HepG2 (cell line): ENCODE results near the gene ABCC8. TPM values are rescaled to one million over a fixed set of nuclear protein-coding genes. Genes with fewer than 3 reads are reported as not detected.
A peak's percentile ranks its signal among the peaks of the same experiment; 100 is the strongest.

Experiments
- BHLHE40 ChIP-seq: IDR thresholded peaks from 2 replicates; pipeline ENCODE4 v1.6.1; 2011; ENCODE audit warnings: low read length, improper control_type of control experiment
- CENPT ChIP-seq: sonication (generic); formaldehyde crosslinking; IDR thresholded peaks from 2 replicates; pipeline ENCODE4 v1.8.0; 2022; ENCODE audit warnings: low read depth, mild to moderate bottlenecking, moderate library complexity, missing genetic modification reagents
- DPF2 ChIP-seq: sonication (generic); formaldehyde crosslinking; IDR thresholded peaks from 2 replicates; pipeline ENCODE4 v1.4.0; 2020; ENCODE audit warnings: mild to moderate bottlenecking, low read depth, missing genetic modification reagents, borderline replicate concordance
- NFKB2 ChIP-seq: sonication (generic); formaldehyde crosslinking; IDR thresholded peaks from 2 replicates; pipeline ENCODE4 v1.4.0; 2020; ENCODE audit warnings: missing genetic modification reagents, borderline replicate concordance
- PAWR ChIP-seq: sonication (generic); formaldehyde crosslinking; IDR thresholded peaks from 2 replicates; pipeline ENCODE4 v1.4.0; 2020; ENCODE audit warnings: missing genetic modification reagents, mild to moderate bottlenecking, borderline replicate concordance
- PLRG1 ChIP-seq: fragments of 450-650 bp; conservative IDR thresholded peaks from 2 replicates; pipeline ENCODE4 v1.6.1; 2016
- PRDM15 ChIP-seq: sonication (generic); formaldehyde crosslinking; IDR thresholded peaks from 2 replicates; pipeline ENCODE4 v1.4.0; 2020; ENCODE audit warnings: missing genetic modification reagents
- RAD51 ChIP-seq: fragments of 450-650 bp; IDR thresholded peaks from 2 replicates; pipeline ENCODE4 v1.6.1; 2016; ENCODE audit warnings: borderline replicate concordance
- SKI ChIP-seq: fragments of 450-650 bp; IDR thresholded peaks from one replicate; pipeline ENCODE4 v1.6.1; 2018; ENCODE audit warnings: mild to moderate bottlenecking; ENCODE audit not compliant: partially characterized antibody
- SOX5 ChIP-seq: IDR thresholded peaks from 2 replicates; pipeline ENCODE4 v1.6.1; 2016; ENCODE audit warnings: borderline replicate concordance
- ZEB1 ChIP-seq: IDR thresholded peaks from 2 replicates; pipeline ENCODE4 v1.6.1; 2012; ENCODE audit warnings: mild to moderate bottlenecking, low read depth, inconsistent platforms; ENCODE audit not compliant: insufficient replicate concordance
- ZNF260 ChIP-seq: sonication (generic); formaldehyde crosslinking; IDR thresholded peaks from 2 replicates; pipeline ENCODE4 v1.4.0; 2020; ENCODE audit warnings: missing genetic modification reagents, low read depth, mild to moderate bottlenecking, borderline replicate concordance
- ZNF329 ChIP-seq: sonication (generic); formaldehyde crosslinking; IDR thresholded peaks from 2 replicates; pipeline ENCODE4 v1.9.0; 2021; ENCODE audit warnings: low read depth, mild to moderate bottlenecking, missing genetic modification reagents
- ZNF670 ChIP-seq: sonication (generic); formaldehyde crosslinking; IDR thresholded peaks from 2 replicates; pipeline ENCODE4 v1.8.0; 2022; ENCODE audit warnings: mild to moderate bottlenecking, missing genetic modification reagents, borderline replicate concordance
- ZNF720 ChIP-seq: sonication (generic); formaldehyde crosslinking; IDR thresholded peaks from 2 replicates; pipeline ENCODE4 v1.4.0; 2020; ENCODE audit warnings: missing genetic modification reagents
- ZNF879 ChIP-seq: sonication (generic); formaldehyde crosslinking; IDR thresholded peaks from 2 replicates; pipeline ENCODE4 v1.8.1; 2023; ENCODE audit warnings: missing genetic modification reagents
- ZSCAN25 ChIP-seq: sonication (generic); formaldehyde crosslinking; IDR thresholded peaks from 2 replicates; pipeline ENCODE4 v1.8.0; 2022; ENCODE audit warnings: mild to moderate bottlenecking, missing genetic modification reagents
- polyA plus RNA-seq, 8 experiments: library from polyadenylated mRNA; depleted of rRNA in 3 of 8; stranded (reverse) in 7 of 8; unstranded in 1 of 8; fragments of >200 nt; fragmentation: Illumina TruSeq in 4 of 8; extraction: Trizol in 4 of 8; gene quantifications; 2 replicates each; pipeline versions ENCODE4 v1.2.1 to v1.2.3, GENCODE V29; 2011 to 2016; ENCODE audit warnings: low read depth in 4 of 8, missing spikeins in 1 of 8, mixed read lengths in 1 of 8; ENCODE audit not compliant: insufficient read depth in 1 of 8
- total RNA-seq, 5 experiments: library from RNA; depleted of rRNA; stranded (reverse); fragments of >200 nt; fragmentation: Illumina TruSeq; extraction: Trizol; gene quantifications; 2 replicates each; pipeline ENCODE4 v1.2.3, GENCODE V29; 2016; ENCODE audit warnings: low read depth in 1 of 5
- TF ChIP-seq, protein P1 (sequence below): sonication (generic); formaldehyde crosslinking; IDR thresholded peaks from 2 replicates; pipeline ENCODE4 v1.8.0; 2022; ENCODE audit warnings: mild to moderate bottlenecking, missing genetic modification reagents, borderline replicate concordance
- TF ChIP-seq, protein P2 (sequence below): sonication (generic); formaldehyde crosslinking; IDR thresholded peaks from 2 replicates; pipeline ENCODE4 v1.5.1; 2020; ENCODE audit warnings: missing genetic modification reagents, mild to moderate bottlenecking, borderline replicate concordance
- TF ChIP-seq, protein P3 (sequence below): sonication (generic); formaldehyde crosslinking; IDR thresholded peaks from 2 replicates; pipeline ENCODE4 v1.5.0; 2020; ENCODE audit warnings: missing genetic modification reagents

ABCC8 gene
- total and polyA plus RNA-seq, 2 of the 13 experiments (the other 11 are each of a cell fraction or from before 2014, with no cell fraction given): not detected

DNA sequence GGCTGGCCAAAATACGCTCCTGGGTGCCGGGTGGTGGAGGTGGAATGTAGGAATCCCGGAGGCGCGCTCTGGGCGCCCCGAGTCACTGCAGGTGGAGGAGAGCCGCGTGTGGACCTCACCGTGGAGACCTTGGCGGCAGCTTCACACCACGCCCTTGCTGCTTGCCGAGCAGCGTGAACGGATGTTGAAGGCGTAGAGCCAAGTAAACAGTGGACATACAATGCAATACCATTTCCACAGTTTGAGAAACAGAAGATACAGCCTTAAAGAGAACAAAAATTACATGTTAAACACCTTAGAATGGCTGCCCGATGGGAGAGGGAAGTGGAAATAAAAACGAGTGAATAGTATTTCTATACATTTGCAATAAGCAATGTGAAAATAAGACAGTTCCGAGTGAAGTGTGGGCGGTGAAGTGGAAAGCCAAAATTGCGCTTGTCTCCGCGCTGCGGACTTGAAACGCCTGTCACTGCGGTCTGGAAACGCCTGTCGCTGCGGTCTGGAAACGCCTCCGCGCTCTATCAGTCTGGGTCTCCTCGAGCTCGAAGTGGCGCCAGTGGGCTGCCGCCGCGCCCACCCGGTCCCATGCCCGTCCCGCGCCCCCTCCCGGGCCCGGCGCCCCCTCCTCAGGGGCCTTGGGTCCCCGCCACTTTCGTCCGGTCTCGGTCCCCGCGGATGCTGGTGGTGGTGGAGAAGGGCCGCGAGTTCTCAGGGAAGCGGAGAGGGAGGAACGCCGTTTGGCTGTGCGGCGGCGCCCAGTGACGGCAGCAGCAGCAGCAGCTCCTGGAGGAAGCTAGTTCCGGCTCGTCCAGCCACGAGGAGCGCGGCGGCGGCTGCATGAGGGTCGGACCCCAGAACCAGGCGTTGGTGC, 123.5 kb downstream of the ABCC8 start (continued):
- 0 out of 2 replicates have a peak, but pooled peaks have one; percentile 25 for TF ChIP-seq PRDM15 (CRISPR knock-in tag)
- no peak for TF ChIP-seq ZNF260 (CRISPR knock-in tag)
- TF ChIP-seq, protein P1, sequence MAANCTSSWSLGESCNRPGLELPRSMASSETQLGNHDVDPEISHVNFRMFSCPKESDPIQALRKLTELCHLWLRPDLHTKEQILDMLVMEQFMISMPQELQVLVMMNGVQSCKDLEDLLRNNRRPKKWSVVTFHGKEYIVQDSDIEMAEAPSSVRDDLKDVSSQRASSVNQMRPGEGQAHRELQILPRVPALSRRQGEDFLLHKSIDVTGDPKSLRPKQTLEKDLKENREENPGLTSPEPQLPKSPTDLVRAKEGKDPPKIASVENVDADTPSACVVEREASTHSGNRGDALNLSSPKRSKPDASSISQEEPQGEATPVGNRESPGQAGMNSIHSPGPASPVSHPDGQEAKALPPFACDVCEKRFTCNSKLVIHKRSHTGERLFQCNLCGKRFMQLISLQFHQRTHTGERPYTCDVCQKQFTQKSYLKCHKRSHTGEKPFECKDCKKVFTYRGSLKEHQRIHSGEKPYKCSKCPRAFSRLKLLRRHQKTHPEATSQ (CRISPR knock-in tag): no peak
- no peak for TF ChIP-seq CENPT (CRISPR knock-in tag)
- no peak for TF ChIP-seq ZEB1
- TF ChIP-seq, protein P2, sequence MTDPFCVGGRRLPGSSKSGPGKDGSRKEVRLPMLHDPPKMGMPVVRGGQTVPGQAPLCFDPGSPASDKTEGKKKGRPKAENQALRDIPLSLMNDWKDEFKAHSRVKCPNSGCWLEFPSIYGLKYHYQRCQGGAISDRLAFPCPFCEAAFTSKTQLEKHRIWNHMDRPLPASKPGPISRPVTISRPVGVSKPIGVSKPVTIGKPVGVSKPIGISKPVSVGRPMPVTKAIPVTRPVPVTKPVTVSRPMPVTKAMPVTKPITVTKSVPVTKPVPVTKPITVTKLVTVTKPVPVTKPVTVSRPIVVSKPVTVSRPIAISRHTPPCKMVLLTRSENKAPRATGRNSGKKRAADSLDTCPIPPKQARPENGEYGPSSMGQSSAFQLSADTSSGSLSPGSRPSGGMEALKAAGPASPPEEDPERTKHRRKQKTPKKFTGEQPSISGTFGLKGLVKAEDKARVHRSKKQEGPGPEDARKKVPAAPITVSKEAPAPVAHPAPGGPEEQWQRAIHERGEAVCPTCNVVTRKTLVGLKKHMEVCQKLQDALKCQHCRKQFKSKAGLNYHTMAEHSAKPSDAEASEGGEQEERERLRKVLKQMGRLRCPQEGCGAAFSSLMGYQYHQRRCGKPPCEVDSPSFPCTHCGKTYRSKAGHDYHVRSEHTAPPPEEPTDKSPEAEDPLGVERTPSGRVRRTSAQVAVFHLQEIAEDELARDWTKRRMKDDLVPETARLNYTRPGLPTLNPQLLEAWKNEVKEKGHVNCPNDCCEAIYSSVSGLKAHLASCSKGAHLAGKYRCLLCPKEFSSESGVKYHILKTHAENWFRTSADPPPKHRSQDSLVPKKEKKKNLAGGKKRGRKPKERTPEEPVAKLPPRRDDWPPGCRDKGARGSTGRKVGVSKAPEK (CRISPR knock-in tag): peak; percentile 17; the same call in 1 of the 2 replicates
- no peak for TF ChIP-seq PAWR (CRISPR knock-in tag)
- TF ChIP-seq PLRG1: no peak
- no peak for TF ChIP-seq SOX5
- peak; percentile 92 for TF ChIP-seq ZNF670
- TF ChIP-seq ZNF329: no peak
- 0 out of 2 replicates have a peak, but pooled peaks have one; percentile 34 for TF ChIP-seq DPF2 (CRISPR knock-in tag)
- TF ChIP-seq SKI: peak; percentile 84
- TF ChIP-seq BHLHE40: no peak; the same call in 1 of the 2 replicates
- no peak for TF ChIP-seq ZNF720
- TF ChIP-seq, protein P3, sequence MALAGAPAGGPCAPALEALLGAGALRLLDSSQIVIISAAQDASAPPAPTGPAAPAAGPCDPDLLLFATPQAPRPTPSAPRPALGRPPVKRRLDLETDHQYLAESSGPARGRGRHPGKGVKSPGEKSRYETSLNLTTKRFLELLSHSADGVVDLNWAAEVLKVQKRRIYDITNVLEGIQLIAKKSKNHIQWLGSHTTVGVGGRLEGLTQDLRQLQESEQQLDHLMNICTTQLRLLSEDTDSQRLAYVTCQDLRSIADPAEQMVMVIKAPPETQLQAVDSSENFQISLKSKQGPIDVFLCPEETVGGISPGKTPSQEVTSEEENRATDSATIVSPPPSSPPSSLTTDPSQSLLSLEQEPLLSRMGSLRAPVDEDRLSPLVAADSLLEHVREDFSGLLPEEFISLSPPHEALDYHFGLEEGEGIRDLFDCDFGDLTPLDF (CRISPR knock-in tag): peak; percentile 23; the same call in 1 of the 2 replicates
- no peak for TF ChIP-seq RAD51
- TF ChIP-seq NFKB2 (CRISPR knock-in tag): peak; percentile 80; the same call in 1 of the 2 replicates
- peak; percentile 59; the same call in 1 of the 2 replicates for TF ChIP-seq ZSCAN25 (CRISPR knock-in tag)
- TF ChIP-seq ZNF879 (CRISPR knock-in tag): peak; percentile 72; the same call in 1 of the 2 replicates
